ENCODE results near the gene SLC9A1.

SLC9A1 gene

DNA sequence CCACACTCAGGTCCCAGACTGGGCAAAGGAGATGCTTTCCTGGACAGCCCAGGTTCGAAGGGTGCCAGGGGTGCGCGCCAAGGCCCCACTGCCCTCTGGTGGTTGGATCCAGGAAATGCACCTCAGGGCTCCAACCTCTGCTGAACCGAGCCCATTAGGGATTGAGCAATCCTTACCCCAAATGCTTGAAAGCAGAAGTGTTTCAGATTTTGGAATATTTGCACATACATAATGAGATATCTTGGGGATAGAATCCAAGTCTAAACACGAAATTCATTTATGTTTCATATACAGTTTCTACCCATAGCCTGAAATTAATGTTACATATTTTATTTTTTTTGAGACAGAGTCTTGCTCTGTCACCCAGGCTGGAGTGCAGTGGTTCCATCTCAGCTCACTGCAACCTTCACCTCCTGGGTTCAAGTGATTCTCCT, 57.4 kb downstream of the SLC9A1 start (continued):
- TF ChIP-seq ZNF629 (tag by site-specific recombination; IDR thresholded peaks at IDR 0.05) (0 out of 2 replicates have a peak, but pooled peaks have one; percentile 16), ZNF2 (tag by site-specific recombination; IDR thresholded peaks at IDR 0.05) (peak; percentile 84; the same call in 1 of the 2 replicates), ZNF626 (tag by site-specific recombination; IDR thresholded peaks at IDR 0.05) (no peak), ZEB2 (tag by site-specific recombination; IDR thresholded peaks at IDR 0.05) (no peak), ZNF350 (tag by site-specific recombination; IDR thresholded peaks at IDR 0.05) (no peak), ZIC2 (tag by site-specific recombination; IDR thresholded peaks at IDR 0.05) (no peak), ZNF394 (tag by site-specific recombination; IDR thresholded peaks at IDR 0.05; ENCODE audit: borderline replicate concordance) (no peak), MYNN (tag by site-specific recombination; IDR thresholded peaks at IDR 0.05; ENCODE audit: borderline replicate concordance) (no peak), ZNF202 (tag by site-specific recombination; IDR thresholded peaks at IDR 0.05; ENCODE audit: borderline replicate concordance) (no peak), ZNF146 (tag by site-specific recombination; IDR thresholded peaks at IDR 0.05) (no peak), ZNF26 (tag by site-specific recombination; IDR thresholded peaks at IDR 0.05) (no peak), ZNF48 (tag by site-specific recombination; IDR thresholded peaks at IDR 0.05) (no peak), ZNF549 (tag by site-specific recombination; IDR thresholded peaks at IDR 0.05) (no peak), KLF16 (tag by site-specific recombination; IDR thresholded peaks at IDR 0.05) (no peak), ZNF677 (tag by site-specific recombination; IDR thresholded peaks at IDR 0.05) (no peak), ZNF660 (tag by site-specific recombination; IDR thresholded peaks at IDR 0.05) (peak; percentile 74; the same call in 1 of the 2 replicates), IKZF3 (tag by site-specific recombination; IDR thresholded peaks at IDR 0.05) (no peak), ZNF488 (tag by site-specific recombination; IDR thresholded peaks at IDR 0.05) (no peak), ELK4 (IDR thresholded peaks at IDR 0.05; ENCODE audit: borderline replicate concordance, low read depth, low read length) (no peak), ZNF670 (tag by site-specific recombination; IDR thresholded peaks at IDR 0.05; ENCODE audit: low read depth) (no peak), ZNF211 (tag by site-specific recombination; IDR thresholded peaks at IDR 0.05; ENCODE audit: low read depth) (no peak), ZBTB20 (tag by site-specific recombination; IDR thresholded peaks at IDR 0.05) (no peak), HOXC10 (CRISPR knock-in tag; IDR thresholded peaks at IDR 0.05) (no peak), ZNF621 (tag by site-specific recombination; IDR thresholded peaks at IDR 0.05) (no peak), ZNF558 (tag by site-specific recombination; IDR thresholded peaks at IDR 0.05) (no peak), BCL6B (tag by site-specific recombination; IDR thresholded peaks at IDR 0.05) (peak; percentile 46; the same call in 1 of the 2 replicates), ZBTB26 (tag by site-specific recombination; optimal IDR thresholded peaks at IDR 0.05) (peak; percentile 19), ZNF777 (tag by site-specific recombination; IDR thresholded peaks at IDR 0.05; ENCODE audit: borderline replicate concordance) (no peak)
- TF ChIP-seq, protein P1, sequence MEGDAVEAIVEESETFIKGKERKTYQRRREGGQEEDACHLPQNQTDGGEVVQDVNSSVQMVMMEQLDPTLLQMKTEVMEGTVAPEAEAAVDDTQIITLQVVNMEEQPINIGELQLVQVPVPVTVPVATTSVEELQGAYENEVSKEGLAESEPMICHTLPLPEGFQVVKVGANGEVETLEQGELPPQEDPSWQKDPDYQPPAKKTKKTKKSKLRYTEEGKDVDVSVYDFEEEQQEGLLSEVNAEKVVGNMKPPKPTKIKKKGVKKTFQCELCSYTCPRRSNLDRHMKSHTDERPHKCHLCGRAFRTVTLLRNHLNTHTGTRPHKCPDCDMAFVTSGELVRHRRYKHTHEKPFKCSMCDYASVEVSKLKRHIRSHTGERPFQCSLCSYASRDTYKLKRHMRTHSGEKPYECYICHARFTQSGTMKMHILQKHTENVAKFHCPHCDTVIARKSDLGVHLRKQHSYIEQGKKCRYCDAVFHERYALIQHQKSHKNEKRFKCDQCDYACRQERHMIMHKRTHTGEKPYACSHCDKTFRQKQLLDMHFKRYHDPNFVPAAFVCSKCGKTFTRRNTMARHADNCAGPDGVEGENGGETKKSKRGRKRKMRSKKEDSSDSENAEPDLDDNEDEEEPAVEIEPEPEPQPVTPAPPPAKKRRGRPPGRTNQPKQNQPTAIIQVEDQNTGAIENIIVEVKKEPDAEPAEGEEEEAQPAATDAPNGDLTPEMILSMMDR (tag by site-specific recombination; IDR thresholded peaks at IDR 0.05) = peak; percentile 83
- TF ChIP-seq, protein P2, sequence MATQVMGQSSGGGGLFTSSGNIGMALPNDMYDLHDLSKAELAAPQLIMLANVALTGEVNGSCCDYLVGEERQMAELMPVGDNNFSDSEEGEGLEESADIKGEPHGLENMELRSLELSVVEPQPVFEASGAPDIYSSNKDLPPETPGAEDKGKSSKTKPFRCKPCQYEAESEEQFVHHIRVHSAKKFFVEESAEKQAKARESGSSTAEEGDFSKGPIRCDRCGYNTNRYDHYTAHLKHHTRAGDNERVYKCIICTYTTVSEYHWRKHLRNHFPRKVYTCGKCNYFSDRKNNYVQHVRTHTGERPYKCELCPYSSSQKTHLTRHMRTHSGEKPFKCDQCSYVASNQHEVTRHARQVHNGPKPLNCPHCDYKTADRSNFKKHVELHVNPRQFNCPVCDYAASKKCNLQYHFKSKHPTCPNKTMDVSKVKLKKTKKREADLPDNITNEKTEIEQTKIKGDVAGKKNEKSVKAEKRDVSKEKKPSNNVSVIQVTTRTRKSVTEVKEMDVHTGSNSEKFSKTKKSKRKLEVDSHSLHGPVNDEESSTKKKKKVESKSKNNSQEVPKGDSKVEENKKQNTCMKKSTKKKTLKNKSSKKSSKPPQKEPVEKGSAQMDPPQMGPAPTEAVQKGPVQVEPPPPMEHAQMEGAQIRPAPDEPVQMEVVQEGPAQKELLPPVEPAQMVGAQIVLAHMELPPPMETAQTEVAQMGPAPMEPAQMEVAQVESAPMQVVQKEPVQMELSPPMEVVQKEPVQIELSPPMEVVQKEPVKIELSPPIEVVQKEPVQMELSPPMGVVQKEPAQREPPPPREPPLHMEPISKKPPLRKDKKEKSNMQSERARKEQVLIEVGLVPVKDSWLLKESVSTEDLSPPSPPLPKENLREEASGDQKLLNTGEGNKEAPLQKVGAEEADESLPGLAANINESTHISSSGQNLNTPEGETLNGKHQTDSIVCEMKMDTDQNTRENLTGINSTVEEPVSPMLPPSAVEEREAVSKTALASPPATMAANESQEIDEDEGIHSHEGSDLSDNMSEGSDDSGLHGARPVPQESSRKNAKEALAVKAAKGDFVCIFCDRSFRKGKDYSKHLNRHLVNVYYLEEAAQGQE (tag by site-specific recombination; IDR thresholded peaks at IDR 0.05) = no peak

All from HEK293 (cell line).